PC-3 (cell line): Measurements from ENCODE around the gene RPS6KA2.

Experiments
- EZH2 ChIP-seq: fragments of 300-600 bp; sonication (generic); IDR thresholded peaks from one replicate; pipeline ENCODE4 v1.6.1; 2017; ENCODE audit warnings: antibody characterized with exemption, mild to moderate bottlenecking, low read length; ENCODE audit not compliant: unreplicated experiment
- TF ChIP-seq, protein P1 (sequence below): fragments of 300-600 bp; sonication (generic); conservative IDR thresholded peaks from 2 replicates; pipeline ENCODE4 v1.5.1; 2017; ENCODE audit warnings: antibody characterized with exemption, low read depth, mild to moderate bottlenecking, low read length

- TF ChIP-seq, protein P1, sequence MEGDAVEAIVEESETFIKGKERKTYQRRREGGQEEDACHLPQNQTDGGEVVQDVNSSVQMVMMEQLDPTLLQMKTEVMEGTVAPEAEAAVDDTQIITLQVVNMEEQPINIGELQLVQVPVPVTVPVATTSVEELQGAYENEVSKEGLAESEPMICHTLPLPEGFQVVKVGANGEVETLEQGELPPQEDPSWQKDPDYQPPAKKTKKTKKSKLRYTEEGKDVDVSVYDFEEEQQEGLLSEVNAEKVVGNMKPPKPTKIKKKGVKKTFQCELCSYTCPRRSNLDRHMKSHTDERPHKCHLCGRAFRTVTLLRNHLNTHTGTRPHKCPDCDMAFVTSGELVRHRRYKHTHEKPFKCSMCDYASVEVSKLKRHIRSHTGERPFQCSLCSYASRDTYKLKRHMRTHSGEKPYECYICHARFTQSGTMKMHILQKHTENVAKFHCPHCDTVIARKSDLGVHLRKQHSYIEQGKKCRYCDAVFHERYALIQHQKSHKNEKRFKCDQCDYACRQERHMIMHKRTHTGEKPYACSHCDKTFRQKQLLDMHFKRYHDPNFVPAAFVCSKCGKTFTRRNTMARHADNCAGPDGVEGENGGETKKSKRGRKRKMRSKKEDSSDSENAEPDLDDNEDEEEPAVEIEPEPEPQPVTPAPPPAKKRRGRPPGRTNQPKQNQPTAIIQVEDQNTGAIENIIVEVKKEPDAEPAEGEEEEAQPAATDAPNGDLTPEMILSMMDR: no peak
- TF ChIP-seq EZH2: no peak
Observed at GRCh38 chr6:166364456-166364855, 262.6 kb downstream of the RPS6KA2 start.
